ENCODE results near the gene CACNA2D3.

DNA sequence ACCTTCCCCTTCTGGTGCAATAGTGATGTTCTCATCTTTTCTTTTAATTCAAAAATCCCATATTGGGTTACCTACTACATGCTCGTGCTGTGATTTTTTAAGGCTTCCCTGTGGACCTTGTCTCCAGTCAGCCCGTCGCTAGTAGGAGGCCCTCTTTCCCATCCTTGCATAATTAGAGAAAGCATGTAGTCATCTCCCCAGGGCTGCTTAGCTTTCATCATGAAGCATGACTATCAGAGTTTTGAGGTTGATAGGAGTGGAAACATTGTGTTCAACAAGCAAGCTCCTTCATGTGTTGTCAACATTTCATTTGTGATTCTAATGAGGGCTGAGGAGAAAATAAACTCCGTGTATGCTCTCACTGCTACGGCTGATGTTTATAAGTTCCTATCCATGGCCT, 814.2 kb downstream of the CACNA2D3 start:
- TF ChIP-seq, protein P1, sequence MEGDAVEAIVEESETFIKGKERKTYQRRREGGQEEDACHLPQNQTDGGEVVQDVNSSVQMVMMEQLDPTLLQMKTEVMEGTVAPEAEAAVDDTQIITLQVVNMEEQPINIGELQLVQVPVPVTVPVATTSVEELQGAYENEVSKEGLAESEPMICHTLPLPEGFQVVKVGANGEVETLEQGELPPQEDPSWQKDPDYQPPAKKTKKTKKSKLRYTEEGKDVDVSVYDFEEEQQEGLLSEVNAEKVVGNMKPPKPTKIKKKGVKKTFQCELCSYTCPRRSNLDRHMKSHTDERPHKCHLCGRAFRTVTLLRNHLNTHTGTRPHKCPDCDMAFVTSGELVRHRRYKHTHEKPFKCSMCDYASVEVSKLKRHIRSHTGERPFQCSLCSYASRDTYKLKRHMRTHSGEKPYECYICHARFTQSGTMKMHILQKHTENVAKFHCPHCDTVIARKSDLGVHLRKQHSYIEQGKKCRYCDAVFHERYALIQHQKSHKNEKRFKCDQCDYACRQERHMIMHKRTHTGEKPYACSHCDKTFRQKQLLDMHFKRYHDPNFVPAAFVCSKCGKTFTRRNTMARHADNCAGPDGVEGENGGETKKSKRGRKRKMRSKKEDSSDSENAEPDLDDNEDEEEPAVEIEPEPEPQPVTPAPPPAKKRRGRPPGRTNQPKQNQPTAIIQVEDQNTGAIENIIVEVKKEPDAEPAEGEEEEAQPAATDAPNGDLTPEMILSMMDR (IDR thresholded peaks at IDR 0.05): no peak
- TF ChIP-seq SMC3 (IDR thresholded peaks at IDR 0.05): no peak
- TF ChIP-seq RNF2 (IDR thresholded peaks at IDR 0.05; ENCODE audit: borderline replicate concordance, low read depth): no peak
- no peak for TF ChIP-seq POLR2A (IDR thresholded peaks at IDR 0.05; ENCODE audit: low read length)
- TF ChIP-seq RCOR1 (IDR thresholded peaks at IDR 0.05; ENCODE audit: low read depth, low read length): no peak
- TF ChIP-seq NFE2L2 (conservative IDR thresholded peaks at IDR 0.05; ENCODE audit: low read length): no peak
- no peak for TF ChIP-seq RARB (CRISPR knock-in tag; IDR thresholded peaks at IDR 0.05)
- TF ChIP-seq JUN (IDR thresholded peaks at IDR 0.05): no peak
- TF ChIP-seq TP53 (CRISPR knock-in tag; IDR thresholded peaks at IDR 0.05): no peak
- TF ChIP-seq, protein P2, sequence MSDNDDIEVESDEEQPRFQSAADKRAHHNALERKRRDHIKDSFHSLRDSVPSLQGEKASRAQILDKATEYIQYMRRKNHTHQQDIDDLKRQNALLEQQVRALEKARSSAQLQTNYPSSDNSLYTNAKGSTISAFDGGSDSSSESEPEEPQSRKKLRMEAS (IDR thresholded peaks at IDR 0.05): no peak

Measured in A549 (cell line).